Testis (tissue), 3 donors: ENCODE measurements around the gene PNPLA8. TPM values are rescaled to one million over a fixed set of nuclear protein-coding genes. Genes with fewer than 3 reads are reported as not detected.
A peak's percentile ranks its signal among the peaks of the same experiment; 100 is the strongest.

ENCODE experiments used
- DNase-seq: peaks from one replicate; pipeline ENCODE4 v3.0.0-alpha.2; 2019
- H3K27ac ChIP-seq, 2 donors: fragments of 200-600 bp; sonication (generic); one replicate each; pipeline ENCODE4 v1.5.1; 2019
- H3K27me3 ChIP-seq: fragments of 200-600 bp; sonication (generic); one replicate; pipeline ENCODE4 v1.5.1; 2019
- H3K36me3 ChIP-seq: fragments of 200-600 bp; sonication (generic); one replicate; pipeline ENCODE4 v1.5.1; 2017; ENCODE audit warnings: low read depth; ENCODE audit errors: missing control alignments
- H3K4me1 ChIP-seq: fragments of 200-600 bp; sonication (generic); one replicate; pipeline ENCODE4 v1.5.1; 2019
- H3K4me3 ChIP-seq, 2 donors: fragments of 200-600 bp; sonication (generic); one replicate each; pipeline ENCODE4 v1.5.1; 2017 to 2019
- H3K9me3 ChIP-seq: fragments of 200-600 bp; sonication (generic); one replicate; pipeline ENCODE4 v1.5.1; 2017
- POLR2A ChIP-seq: fragments of 450-650 bp; IDR thresholded peaks from one replicate; pipeline ENCODE4 v1.6.1; 2017; ENCODE audit warnings: antibody characterized with exemption, mild to moderate bottlenecking, moderate library complexity
- WGBS, 2 donors: methylation state at CpG; one replicate each; pipeline ENCODE4 v1.1.5; 2018; 5-methylcytosine and 5-hydroxymethylcytosine counted together
- intact Hi-C: fragments of 100-400 bp; cut with DNase I; formaldehyde crosslinking; loops from one replicate; pipeline ENCODE4 v1.15.1; 2023; ENCODE audit warnings: low total_unique reads
- polyA plus RNA-seq: library from polyadenylated mRNA; stranded (reverse); fragments of 350-450 nt; fragmentation: Illumina TruSeq; extraction: RNeasy Lipid Tissue Mini Kit (QIAGEN cat#74804); gene quantifications from one replicate; pipeline ENCODE4 v1.2.3, GENCODE V29; 2014; ENCODE audit warnings: low read depth, low replicate concordance; ENCODE audit not compliant: insufficient read depth
- total RNA-seq, 2 donors: library from RNA; depleted of rRNA; stranded (reverse); fragments of >200 nt; gene quantifications; one replicate each; pipeline ENCODE4 v1.2.3, GENCODE V29; 2016
- TF ChIP-seq, protein P1 (sequence below), 3 experiments: fragments of 450-650 bp in 2 of 3; fragments of 200-600 bp in 1 of 3; sonication (generic) in 1 of 3; IDR thresholded peaks; one replicate each; pipeline ENCODE4 v1.5.1; 2016 to 2019; ENCODE audit warnings: antibody characterized with exemption in 3 of 3, mild to moderate bottlenecking in 2 of 3, moderate library complexity in 1 of 3

The PNPLA8 gene
- total and polyA plus RNA-seq, 3 donors from 2014 or later, result 14.0 to 30.1 (median 23.5) TPM

DNA sequence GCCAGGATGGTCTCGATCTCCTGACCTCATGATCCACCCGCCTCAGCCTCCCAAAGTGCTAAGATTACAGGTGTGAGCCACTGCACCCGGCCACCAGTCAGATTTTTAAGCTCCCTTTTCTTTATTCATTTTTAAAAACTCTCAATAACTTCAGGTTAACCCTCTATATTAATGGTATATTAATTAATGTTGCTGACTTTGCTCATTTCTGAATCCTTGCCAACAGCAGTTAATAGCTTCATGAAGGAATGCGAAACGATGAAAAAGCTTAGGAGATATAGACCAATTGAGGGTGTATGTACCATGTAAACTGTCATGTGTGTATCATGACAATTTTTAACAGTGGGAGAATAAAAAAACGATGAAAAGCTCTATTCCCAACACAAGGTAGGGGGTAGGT lies 27.5 kb downstream of the PNPLA8 start:
- no peak for DNase-seq
- 88 to 90% methylated on average over 6 of the region's 6 CpGs for WGBS, 2 donors
- H3K27ac ChIP-seq, result no peak overlapping the region
- intact Hi-C loops, result loop anchor here (10.0 kb wide), 1 partner anchor 314 kb away; no protein-coding TSS in a partner anchor
- no peak for TF ChIP-seq POLR2A
- TF ChIP-seq, protein P1, sequence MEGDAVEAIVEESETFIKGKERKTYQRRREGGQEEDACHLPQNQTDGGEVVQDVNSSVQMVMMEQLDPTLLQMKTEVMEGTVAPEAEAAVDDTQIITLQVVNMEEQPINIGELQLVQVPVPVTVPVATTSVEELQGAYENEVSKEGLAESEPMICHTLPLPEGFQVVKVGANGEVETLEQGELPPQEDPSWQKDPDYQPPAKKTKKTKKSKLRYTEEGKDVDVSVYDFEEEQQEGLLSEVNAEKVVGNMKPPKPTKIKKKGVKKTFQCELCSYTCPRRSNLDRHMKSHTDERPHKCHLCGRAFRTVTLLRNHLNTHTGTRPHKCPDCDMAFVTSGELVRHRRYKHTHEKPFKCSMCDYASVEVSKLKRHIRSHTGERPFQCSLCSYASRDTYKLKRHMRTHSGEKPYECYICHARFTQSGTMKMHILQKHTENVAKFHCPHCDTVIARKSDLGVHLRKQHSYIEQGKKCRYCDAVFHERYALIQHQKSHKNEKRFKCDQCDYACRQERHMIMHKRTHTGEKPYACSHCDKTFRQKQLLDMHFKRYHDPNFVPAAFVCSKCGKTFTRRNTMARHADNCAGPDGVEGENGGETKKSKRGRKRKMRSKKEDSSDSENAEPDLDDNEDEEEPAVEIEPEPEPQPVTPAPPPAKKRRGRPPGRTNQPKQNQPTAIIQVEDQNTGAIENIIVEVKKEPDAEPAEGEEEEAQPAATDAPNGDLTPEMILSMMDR (IDR thresholded peaks at IDR 0.05), result no peak
- H3K9me3 ChIP-seq, result no peaks in the 10 kb centered on the region
- no peaks in the 10 kb centered on the region for H3K27me3 ChIP-seq
- no peak overlapping the region for H3K4me3 ChIP-seq
- no peaks in the 10 kb centered on the region for H3K36me3 ChIP-seq
- H3K4me1 ChIP-seq, result no peaks in the 10 kb centered on the region

- H3K9me3 ChIP-seq, result no peaks in the 10 kb centered on the region
- 88 to 93% methylated on average over 3 of the region's 3 CpGs for WGBS, 2 donors
- H3K27me3 ChIP-seq, result no peaks in the 10 kb centered on the region
- no peaks in the 10 kb centered on the region for H3K36me3 ChIP-seq
- intact Hi-C loops, result loop anchor here (10.0 kb wide), 1 partner anchor 312 kb away; no protein-coding TSS in a partner anchor
- H3K27ac ChIP-seq, result no peak overlapping the region
- no peak overlapping the region for H3K4me3 ChIP-seq
- peak; percentile 52 for DNase-seq
- no peaks in the 10 kb centered on the region for H3K4me1 ChIP-seq
- TF ChIP-seq POLR2A, result no peak
- TF ChIP-seq, protein P1 (IDR thresholded peaks at IDR 0.05), result peak; percentile 31 to 80 (median 69)
Observed at GRCh38 chr7:108497082-108497725, 28.7 kb downstream of the PNPLA8 start.

DNA sequence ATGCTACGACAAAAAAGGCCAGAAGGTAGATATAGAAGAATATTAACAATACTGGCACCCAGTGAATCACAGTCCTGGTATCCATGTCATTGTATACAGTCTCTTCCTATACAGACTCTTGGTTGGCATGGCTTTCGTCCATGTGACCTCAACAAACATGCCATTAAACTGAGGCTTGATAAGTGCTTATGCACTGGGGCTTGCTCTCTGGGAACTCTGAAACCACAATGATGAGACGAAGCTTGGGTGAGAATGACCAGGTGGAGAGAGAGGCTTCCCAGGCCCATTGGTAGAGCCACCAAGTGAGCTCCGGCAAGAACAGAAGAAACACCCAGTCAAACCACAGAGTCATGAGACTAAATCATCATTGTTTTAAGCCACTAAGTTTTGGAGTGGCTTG lies 33.2 kb downstream of the PNPLA8 start:
- TF ChIP-seq POLR2A, result no peak
- TF ChIP-seq, protein P1 (IDR thresholded peaks at IDR 0.05), result no peak
- 93 to 100% methylated on average over 4 of the region's 4 CpGs for WGBS, 2 donors
- intact Hi-C loops, result loop anchor here (10.0 kb wide), 1 partner anchor 308 kb away; no protein-coding TSS in a partner anchor
- Histone ChIP-seq H3K4me3 (no peak overlapping the region), H3K4me1 (no peaks in the 10 kb centered on the region), H3K36me3 (no peaks in the 10 kb centered on the region), H3K27ac (no peak overlapping the region), H3K9me3 (no peaks in the 10 kb centered on the region), H3K27me3 (no peaks in the 10 kb centered on the region)
- no peak for DNase-seq

DNA sequence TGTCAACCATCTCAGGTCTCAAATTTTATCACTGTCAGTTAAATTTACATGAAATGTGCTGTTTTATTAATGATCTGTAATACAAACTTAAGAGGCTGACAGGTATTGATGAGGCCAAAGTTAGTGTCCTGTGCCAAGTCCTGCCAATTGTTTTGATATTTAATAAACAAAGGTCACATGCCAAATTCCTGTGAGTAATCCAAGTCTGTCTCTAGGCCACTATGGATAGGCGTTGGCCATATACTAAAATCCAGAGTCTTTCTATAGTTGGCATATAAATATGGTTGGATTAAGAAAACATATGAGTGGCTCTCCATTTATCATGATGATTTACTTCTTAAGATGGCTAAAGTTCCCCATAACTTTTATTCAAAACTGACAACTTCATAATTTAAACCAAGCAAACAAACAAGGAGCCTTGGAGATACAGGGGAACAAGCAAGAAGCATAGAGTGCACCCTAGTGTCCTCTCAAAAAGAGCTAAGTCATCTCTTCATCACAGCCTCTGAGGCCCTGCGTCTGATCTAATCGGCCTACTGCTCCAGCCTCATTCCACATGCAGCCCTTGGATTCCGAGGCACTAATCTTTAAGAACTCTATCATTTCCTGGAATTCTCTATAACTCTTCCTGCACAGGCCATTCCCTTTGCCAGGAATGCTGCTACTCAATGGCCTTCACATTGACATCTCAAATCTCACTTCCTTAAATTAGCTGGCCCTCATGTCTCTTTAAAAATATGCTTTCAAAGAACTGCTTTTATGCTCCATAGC lies 37.0 kb downstream of the PNPLA8 start:
- no peak for DNase-seq
- Histone ChIP-seq H3K36me3 (no peaks in the 10 kb centered on the region), H3K4me1 (no peaks in the 10 kb centered on the region), H3K27me3 (no peaks in the 10 kb centered on the region), H3K9me3 (no peaks in the 10 kb centered on the region), H3K27ac (no peak overlapping the region), H3K4me3 (no peak overlapping the region)
- TF ChIP-seq, protein P1 (IDR thresholded peaks at IDR 0.05), result no peak
- no peak for TF ChIP-seq POLR2A
- intact Hi-C loops, result no loop called here
- 86 to 90% methylated on average over 4 of the region's 4 CpGs for WGBS, 2 donors
